Astrocyte of the spinal cord (primary cell): ENCODE measurements around the gene CPM.

Experiments
- DNase-seq: peaks from one replicate; pipeline ENCODE4 v3.0.0; 2011; ENCODE audit warnings: low read depth, low spot score
- H3K4me3 ChIP-seq: 2 replicates; pipeline ENCODE4 v1.5.1; 2011; ENCODE audit warnings: low read depth, mild to moderate bottlenecking, low read length, moderate library complexity
- in situ Hi-C: cut with HindIII; loops from 2 replicates; pipeline ENCODE4 v1.10.0; 2017; ENCODE audit warnings: low sequenced_read_pairs
- TF ChIP-seq, protein P1 (sequence below): IDR thresholded peaks from 2 replicates; pipeline ENCODE4 v1.5.1; 2012; ENCODE audit warnings: low read depth, mild to moderate bottlenecking, low read length, inconsistent platforms

Gene CPM

GRCh38 chr12:68839183-68840147 is 93.5 kb downstream of the CPM start:
- H3K4me3 ChIP-seq = no peak overlapping the region
- DNase-seq = no peak
- TF ChIP-seq, protein P1, sequence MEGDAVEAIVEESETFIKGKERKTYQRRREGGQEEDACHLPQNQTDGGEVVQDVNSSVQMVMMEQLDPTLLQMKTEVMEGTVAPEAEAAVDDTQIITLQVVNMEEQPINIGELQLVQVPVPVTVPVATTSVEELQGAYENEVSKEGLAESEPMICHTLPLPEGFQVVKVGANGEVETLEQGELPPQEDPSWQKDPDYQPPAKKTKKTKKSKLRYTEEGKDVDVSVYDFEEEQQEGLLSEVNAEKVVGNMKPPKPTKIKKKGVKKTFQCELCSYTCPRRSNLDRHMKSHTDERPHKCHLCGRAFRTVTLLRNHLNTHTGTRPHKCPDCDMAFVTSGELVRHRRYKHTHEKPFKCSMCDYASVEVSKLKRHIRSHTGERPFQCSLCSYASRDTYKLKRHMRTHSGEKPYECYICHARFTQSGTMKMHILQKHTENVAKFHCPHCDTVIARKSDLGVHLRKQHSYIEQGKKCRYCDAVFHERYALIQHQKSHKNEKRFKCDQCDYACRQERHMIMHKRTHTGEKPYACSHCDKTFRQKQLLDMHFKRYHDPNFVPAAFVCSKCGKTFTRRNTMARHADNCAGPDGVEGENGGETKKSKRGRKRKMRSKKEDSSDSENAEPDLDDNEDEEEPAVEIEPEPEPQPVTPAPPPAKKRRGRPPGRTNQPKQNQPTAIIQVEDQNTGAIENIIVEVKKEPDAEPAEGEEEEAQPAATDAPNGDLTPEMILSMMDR = no peak
- in situ Hi-C loops = no loop called here

GRCh38 chr12:68838046-68838886 is 94.7 kb downstream of the CPM start:
- TF ChIP-seq, protein P1 = no peak

DNA sequence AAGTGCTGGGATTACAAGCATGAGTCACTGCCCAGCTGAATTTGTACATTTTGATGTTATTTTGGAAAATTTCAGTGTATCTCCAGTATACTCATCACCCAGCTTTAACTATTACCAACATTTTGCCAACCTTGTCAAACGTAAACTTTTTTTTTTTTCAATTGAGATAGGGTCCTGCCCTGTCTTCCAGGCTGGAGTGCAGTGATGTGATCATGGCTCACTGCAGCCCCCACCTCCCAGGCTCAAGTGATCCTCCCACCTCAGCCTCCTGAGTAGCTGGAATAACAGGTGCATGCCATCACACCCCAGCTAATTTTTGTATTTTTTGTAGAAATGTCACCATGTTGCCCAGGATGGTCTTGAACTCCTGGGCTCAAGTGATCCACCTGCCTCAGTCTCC is 95.8 kb downstream of the CPM start:
- no peak for DNase-seq
- in situ Hi-C loops = no loop called here
- TF ChIP-seq, protein P1 = no peak
- no peak overlapping the region for H3K4me3 ChIP-seq

More at GRCh38 chr12:68838046-68838886, 94.7 kb downstream of the CPM start:
- no peak for DNase-seq
- in situ Hi-C loops = no loop called here
- H3K4me3 ChIP-seq = no peak overlapping the region

GRCh38 chr12:68835333-68835908 is 97.5 kb downstream of the CPM start:
- in situ Hi-C loops = no loop called here
- no peak for DNase-seq
- TF ChIP-seq, protein P1 = no peak
- H3K4me3 ChIP-seq = no peak overlapping the region

DNA sequence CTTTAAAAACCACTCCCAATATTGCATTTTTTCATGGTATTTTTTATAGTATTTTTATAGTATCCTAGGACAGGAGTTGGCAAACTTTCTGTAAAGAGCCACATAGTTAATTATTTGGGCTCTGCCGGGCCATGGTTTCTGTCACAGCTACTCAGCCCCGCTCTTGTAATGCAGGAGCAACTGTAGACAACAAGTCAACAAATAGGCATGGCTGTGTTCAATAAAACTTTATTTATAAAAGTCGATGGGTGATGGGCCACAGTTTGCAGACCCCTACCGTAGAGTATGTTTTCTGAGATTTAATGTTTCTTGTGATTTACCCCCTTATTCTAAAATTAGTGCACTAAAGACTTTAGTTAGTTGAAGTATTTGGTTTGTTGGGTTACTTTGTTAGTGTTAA is 99.5 kb downstream of the CPM start:
- TF ChIP-seq, protein P1 = no peak
- no peak overlapping the region for H3K4me3 ChIP-seq
- no peak for DNase-seq
- in situ Hi-C loops = no loop called here

GRCh38 chr12:68832504-68832867 is 100.5 kb downstream of the CPM start:
- no peak for DNase-seq
- in situ Hi-C loops = no loop called here
- TF ChIP-seq, protein P1 = no peak
- H3K4me3 ChIP-seq = no peak overlapping the region
